ENCODE results near the gene FCF1.

FCF1 gene

GRCh38 chr14:74771399-74771798 lies 58.5 kb downstream of the FCF1 start:
- DNase-seq, result no peak

- DNase-seq, result no peak
Measured at GRCh38 chr14:74784634-74785033, 71.7 kb downstream of the FCF1 start.

- DNase-seq, result no peak
Measured at GRCh38 chr14:74785056-74785613, 72.2 kb downstream of the FCF1 start.

GRCh38 chr14:74786796-74787315 lies 73.9 kb downstream of the FCF1 start:
- no peak for DNase-seq

Measured in NCI-H524 (cell line).